HL-60 (cell line): ENCODE data around the gene ZKSCAN5.

Experiments
- DNase-seq, 2 experiments: peaks; one replicate each; pipeline ENCODE4 v3.0.0-alpha.2; 2010 to 2020; ENCODE audit warnings: low read depth in 1 of 2, low spot score in 1 of 2
- H3K27ac ChIP-seq: fragments of 250-450 bp; sonication (Bioruptor Pico); replicated peaks from 2 replicates; pipeline ENCODE4 v1.5.1; 2020; ENCODE audit warnings: mild to moderate bottlenecking, moderate library complexity
- H3K27me3 ChIP-seq: fragments of 250-450 bp; sonication (Bioruptor Pico); 2 replicates; pipeline ENCODE4 v1.5.1; 2021; ENCODE audit warnings: mild to moderate bottlenecking, moderate library complexity; ENCODE audit not compliant: insufficient read depth, poor library complexity, severe bottlenecking
- H3K4me3 ChIP-seq: replicated peaks from 2 replicates; pipeline ENCODE4 v1.5.1; 2011; ENCODE audit warnings: mild to moderate bottlenecking, control low read depth, low read length; ENCODE audit not compliant: insufficient read depth
- CTCF ChIP-seq: IDR thresholded peaks from one replicate; pipeline ENCODE4 v1.5.1; 2011; ENCODE audit warnings: low read length, control low read depth, inconsistent platforms; ENCODE audit not compliant: insufficient read depth
- GABPA ChIP-seq: IDR thresholded peaks from 2 replicates; pipeline ENCODE4 v1.6.1; 2012; ENCODE audit warnings: low read depth
- POLR2AphosphoS5 ChIP-seq: IDR thresholded peaks from 2 replicates; pipeline ENCODE4 v1.6.1; 2012; ENCODE audit warnings: low read depth
- SPI1 ChIP-seq: IDR thresholded peaks from 2 replicates; pipeline ENCODE4 v1.6.1; 2012; ENCODE audit warnings: low read depth, mild to moderate bottlenecking, borderline replicate concordance
- TF ChIP-seq, protein P1 (sequence below): IDR thresholded peaks from 2 replicates; pipeline ENCODE4 v1.6.1; 2012; ENCODE audit warnings: low read depth; ENCODE audit not compliant: insufficient replicate concordance

ZKSCAN5 gene

DNA sequence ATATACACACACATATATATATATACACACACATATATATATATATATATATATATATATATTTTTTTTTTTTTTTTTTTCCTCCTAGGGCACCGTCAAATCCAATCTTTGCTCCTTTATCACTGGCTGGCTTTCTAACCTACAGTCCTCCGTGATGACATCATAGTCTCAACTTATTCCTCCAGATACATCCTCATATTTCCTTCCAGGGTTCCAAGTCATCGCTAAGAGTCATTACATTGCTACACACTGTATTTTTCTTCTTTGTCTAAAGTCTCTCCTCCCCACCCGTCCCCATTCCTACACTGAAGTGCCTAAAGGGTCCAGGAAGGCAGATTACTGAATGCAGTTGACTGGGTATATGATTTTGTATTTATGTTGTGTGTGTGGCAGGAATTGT, 48.6 kb downstream of the ZKSCAN5 start:
- TF ChIP-seq CTCF (no peak), SPI1 (no peak), POLR2AphosphoS5 (no peak), GABPA (no peak)
- TF ChIP-seq, protein P1, sequence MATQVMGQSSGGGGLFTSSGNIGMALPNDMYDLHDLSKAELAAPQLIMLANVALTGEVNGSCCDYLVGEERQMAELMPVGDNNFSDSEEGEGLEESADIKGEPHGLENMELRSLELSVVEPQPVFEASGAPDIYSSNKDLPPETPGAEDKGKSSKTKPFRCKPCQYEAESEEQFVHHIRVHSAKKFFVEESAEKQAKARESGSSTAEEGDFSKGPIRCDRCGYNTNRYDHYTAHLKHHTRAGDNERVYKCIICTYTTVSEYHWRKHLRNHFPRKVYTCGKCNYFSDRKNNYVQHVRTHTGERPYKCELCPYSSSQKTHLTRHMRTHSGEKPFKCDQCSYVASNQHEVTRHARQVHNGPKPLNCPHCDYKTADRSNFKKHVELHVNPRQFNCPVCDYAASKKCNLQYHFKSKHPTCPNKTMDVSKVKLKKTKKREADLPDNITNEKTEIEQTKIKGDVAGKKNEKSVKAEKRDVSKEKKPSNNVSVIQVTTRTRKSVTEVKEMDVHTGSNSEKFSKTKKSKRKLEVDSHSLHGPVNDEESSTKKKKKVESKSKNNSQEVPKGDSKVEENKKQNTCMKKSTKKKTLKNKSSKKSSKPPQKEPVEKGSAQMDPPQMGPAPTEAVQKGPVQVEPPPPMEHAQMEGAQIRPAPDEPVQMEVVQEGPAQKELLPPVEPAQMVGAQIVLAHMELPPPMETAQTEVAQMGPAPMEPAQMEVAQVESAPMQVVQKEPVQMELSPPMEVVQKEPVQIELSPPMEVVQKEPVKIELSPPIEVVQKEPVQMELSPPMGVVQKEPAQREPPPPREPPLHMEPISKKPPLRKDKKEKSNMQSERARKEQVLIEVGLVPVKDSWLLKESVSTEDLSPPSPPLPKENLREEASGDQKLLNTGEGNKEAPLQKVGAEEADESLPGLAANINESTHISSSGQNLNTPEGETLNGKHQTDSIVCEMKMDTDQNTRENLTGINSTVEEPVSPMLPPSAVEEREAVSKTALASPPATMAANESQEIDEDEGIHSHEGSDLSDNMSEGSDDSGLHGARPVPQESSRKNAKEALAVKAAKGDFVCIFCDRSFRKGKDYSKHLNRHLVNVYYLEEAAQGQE: no peak
- Histone ChIP-seq H3K27me3 (no peaks in the 10 kb centered on the region), H3K27ac (no peak overlapping the region), H3K4me3 (no peak overlapping the region)
- DNase-seq: no peak

GRCh38 chr7:99554939-99555338, 50.5 kb downstream of the ZKSCAN5 start:
- no peaks in the 10 kb centered on the region for H3K27me3 ChIP-seq
- H3K4me3 ChIP-seq: no peak overlapping the region
- DNase-seq: no peak
- TF ChIP-seq SPI1 (no peak), POLR2AphosphoS5 (no peak), CTCF (no peak), GABPA (no peak)
- TF ChIP-seq, protein P1: no peak
- no peak overlapping the region for H3K27ac ChIP-seq

DNA sequence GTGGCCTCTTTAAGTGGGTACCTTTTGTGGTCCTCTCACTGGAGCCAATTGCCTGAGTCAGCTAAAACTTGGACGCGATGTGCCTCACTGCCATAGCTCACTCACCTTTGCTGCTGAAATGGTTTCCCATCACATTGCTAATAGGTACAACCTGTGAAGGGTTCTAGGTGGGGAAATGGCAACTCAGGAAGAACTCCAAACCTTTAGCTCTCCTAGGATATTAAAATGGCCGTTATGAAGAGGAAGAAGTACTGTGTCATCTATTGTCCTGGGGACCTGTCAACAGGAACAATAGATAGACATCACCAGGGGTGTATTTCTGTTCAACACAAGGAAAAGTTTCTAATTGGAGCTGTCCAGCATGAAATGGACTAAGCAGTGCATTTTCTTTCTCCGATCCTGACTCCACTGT, 52.7 kb downstream of the ZKSCAN5 start:
- DNase-seq: no peak
- no peak for TF ChIP-seq SPI1
- no peak for TF ChIP-seq POLR2AphosphoS5
- TF ChIP-seq CTCF: no peak
- TF ChIP-seq, protein P1: peak; percentile 86
- no peak for TF ChIP-seq GABPA
- peak overlapping the region; percentile 75 for H3K4me3 ChIP-seq
- no peak overlapping the region for H3K27ac ChIP-seq
- no peaks in the 10 kb centered on the region for H3K27me3 ChIP-seq
